GM21381 (cell line): ENCODE data around the gene POLR1G.
"Not testable (repeated sequence)": the region's sequence is repeated elsewhere in the genome, so short reads cannot be mapped to it uniquely, and the experiment has no call there.

ENCODE experiments used
- ATAC-seq: cut with Tn5 transposase; IDR thresholded peaks from one replicate; pipeline ENCODE4 v1.9.1; 2021; ENCODE audit warnings: mild to moderate bottlenecking, moderate library complexity; ENCODE audit not compliant: unreplicated experiment

The POLR1G gene

GRCh38 chr19:45395821-45396617 lies 10.4 kb upstream of the POLR1G start:
- no peak for ATAC-seq

GRCh38 chr19:45400192-45400591 lies 6.3 kb upstream of the POLR1G start:
- ATAC-seq, result no peak

- ATAC-seq, result no peak
Observed at GRCh38 chr19:45401815-45402214, 4.6 kb upstream of the POLR1G start.

GRCh38 chr19:45402298-45403061 lies 4.0 kb upstream of the POLR1G start:
- no peak for ATAC-seq

GRCh38 chr19:45403272-45403671 lies 3.2 kb upstream of the POLR1G start:
- ATAC-seq, result no peak

GRCh38 chr19:45403781-45404556 lies 2.5 kb upstream of the POLR1G start:
- ATAC-seq, result no peak

- ATAC-seq, result peak; percentile 32
Observed at GRCh38 chr19:45404557-45405434, 1.6 kb upstream of the POLR1G start, which contains the start of gene PPP1R13L. PPP1R13L (minus strand) TSS chr19:45405069; CDS start chr19:45398318, 6,751 bp downstream.

- peak; percentile 39 for ATAC-seq
Observed at GRCh38 chr19:45405435-45406225, 814 bp upstream of the POLR1G start.

- ATAC-seq, result no peak
Observed at GRCh38 chr19:45407091-45407375, 589 bp downstream of the POLR1G start.

- not testable (repeated sequence) for ATAC-seq
Observed at GRCh38 chr19:45407585-45407984, 1.1 kb downstream of the POLR1G start.

- ATAC-seq, result no peak
Observed at GRCh38 chr19:45408121-45408520, 1.7 kb downstream of the POLR1G start.

- ATAC-seq, result no peak
Observed at GRCh38 chr19:45408830-45409556, 2.5 kb downstream of the POLR1G start.

- ATAC-seq, result no peak
Observed at GRCh38 chr19:45409557-45409920, 3.1 kb downstream of the POLR1G start.

- not testable (repeated sequence) for ATAC-seq
Observed at GRCh38 chr19:45410330-45410729, 3.9 kb downstream of the POLR1G start.

- no peak for ATAC-seq
Observed at GRCh38 chr19:45413497-45413896, 7.1 kb downstream of the POLR1G start.

GRCh38 chr19:45414468-45414867 lies 8.0 kb downstream of the POLR1G start:
- no peak for ATAC-seq

- ATAC-seq, result no peak
Observed at GRCh38 chr19:45417151-45417550, 10.7 kb downstream of the POLR1G start.

GRCh38 chr19:45418802-45419201 lies 12.4 kb downstream of the POLR1G start:
- no peak for ATAC-seq

GRCh38 chr19:45419396-45419795 lies 13.0 kb downstream of the POLR1G start:
- ATAC-seq, result peak; percentile 41
